ENCODE results near the gene FMNL2.

Gene FMNL2

DNA sequence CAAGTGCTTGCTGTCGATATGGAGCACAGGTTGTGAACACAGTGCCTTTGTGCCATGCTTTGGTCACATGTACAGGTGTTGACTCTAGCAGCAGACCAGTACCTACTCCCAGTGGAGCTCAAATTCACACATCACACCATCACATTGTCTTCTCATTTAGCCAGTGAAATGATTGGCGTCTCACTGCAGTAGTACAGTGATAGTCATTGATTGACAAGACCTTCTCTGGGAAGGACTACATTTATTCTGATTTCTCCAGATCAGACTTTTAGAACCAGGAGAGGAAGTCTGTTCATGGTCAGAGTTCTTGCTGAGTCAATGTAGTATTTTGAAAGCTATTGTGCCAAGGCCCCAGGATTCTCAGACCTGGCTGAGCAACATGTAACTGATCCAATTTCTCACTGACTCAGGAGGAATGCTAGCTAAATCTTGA lies 75.2 kb downstream of the FMNL2 start:
- Histone ChIP-seq H3K9me3 (ENCODE audit: insufficient read depth, low read length) (no peaks in the 10 kb centered on the region), H3K79me2 (ENCODE audit: insufficient read depth, low read length) (no peaks in the 10 kb centered on the region), H3K9ac (ENCODE audit: low read length) (no peak overlapping the region), H3F3A (ENCODE audit: insufficient read depth) (no peaks in the 10 kb centered on the region), H3K4me2 (ENCODE audit: low read depth, low read length, poor library complexity, severe bottlenecking) (no peak overlapping the region), H4K20me1 (ENCODE audit: low read depth, low read length) (no peaks in the 10 kb centered on the region), H3K27ac (ENCODE audit: low read depth, low read length) (no peak overlapping the region), H3K9me2 (replicated peaks; ENCODE audit: insufficient read depth, low read length) (no peaks in the 10 kb centered on the region), H2AFZ (ENCODE audit: low read depth, low read length, severe bottlenecking) (no peak overlapping the region), H3K27me3 (ENCODE audit: low read length) (no peaks in the 10 kb centered on the region), H3K36me3 (ENCODE audit: low read length) (no peaks in the 10 kb centered on the region), H3K4me3 (ENCODE audit: insufficient read depth, low read length, poor library complexity, severe bottlenecking) (no peak overlapping the region)
- TF ChIP-seq EZH2phosphoT487 (conservative IDR thresholded peaks at IDR 0.05; ENCODE audit: low read length) (no peak), CTCF (IDR thresholded peaks at IDR 0.05; ENCODE audit: insufficient read depth, low read length, poor library complexity, severe bottlenecking) (no peak)

DNA sequence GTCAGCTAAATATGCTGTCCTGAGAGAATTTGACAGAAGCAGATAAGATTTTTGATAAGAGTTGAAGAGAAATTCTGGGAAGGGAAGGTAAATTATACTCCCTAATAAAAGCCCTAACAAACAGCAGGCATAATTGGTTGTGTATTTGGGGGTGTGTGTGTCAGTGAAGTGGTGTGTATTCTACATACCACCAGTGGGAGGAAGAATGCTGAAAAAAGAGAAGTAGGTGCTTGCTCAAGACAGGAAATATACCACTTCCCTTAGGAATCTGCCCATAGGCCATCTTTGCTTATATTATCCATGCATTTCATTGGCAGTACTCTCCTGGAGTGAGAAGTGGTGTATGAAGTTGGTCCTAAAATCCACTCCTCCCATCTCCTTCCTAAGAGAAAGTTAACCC lies 76.2 kb downstream of the FMNL2 start:
- Histone ChIP-seq H3K9me3 (ENCODE audit: insufficient read depth, low read length) (no peaks in the 10 kb centered on the region), H3K36me3 (ENCODE audit: low read length) (no peaks in the 10 kb centered on the region), H3F3A (ENCODE audit: insufficient read depth) (no peaks in the 10 kb centered on the region), H2AFZ (ENCODE audit: low read depth, low read length, severe bottlenecking) (no peak overlapping the region), H3K9me2 (replicated peaks; ENCODE audit: insufficient read depth, low read length) (no peaks in the 10 kb centered on the region), H3K27me3 (ENCODE audit: low read length) (no peaks in the 10 kb centered on the region), H3K27ac (ENCODE audit: low read depth, low read length) (no peak overlapping the region), H3K9ac (ENCODE audit: low read length) (no peak overlapping the region), H3K79me2 (ENCODE audit: insufficient read depth, low read length) (no peaks in the 10 kb centered on the region), H3K4me3 (ENCODE audit: insufficient read depth, low read length, poor library complexity, severe bottlenecking) (no peak overlapping the region), H4K20me1 (ENCODE audit: low read depth, low read length) (no peaks in the 10 kb centered on the region), H3K4me2 (ENCODE audit: low read depth, low read length, poor library complexity, severe bottlenecking) (no peak overlapping the region)
- no peak for TF ChIP-seq EZH2phosphoT487 (conservative IDR thresholded peaks at IDR 0.05; ENCODE audit: low read length)
- no peak for TF ChIP-seq CTCF (IDR thresholded peaks at IDR 0.05; ENCODE audit: insufficient read depth, low read length, poor library complexity, severe bottlenecking)

DNA sequence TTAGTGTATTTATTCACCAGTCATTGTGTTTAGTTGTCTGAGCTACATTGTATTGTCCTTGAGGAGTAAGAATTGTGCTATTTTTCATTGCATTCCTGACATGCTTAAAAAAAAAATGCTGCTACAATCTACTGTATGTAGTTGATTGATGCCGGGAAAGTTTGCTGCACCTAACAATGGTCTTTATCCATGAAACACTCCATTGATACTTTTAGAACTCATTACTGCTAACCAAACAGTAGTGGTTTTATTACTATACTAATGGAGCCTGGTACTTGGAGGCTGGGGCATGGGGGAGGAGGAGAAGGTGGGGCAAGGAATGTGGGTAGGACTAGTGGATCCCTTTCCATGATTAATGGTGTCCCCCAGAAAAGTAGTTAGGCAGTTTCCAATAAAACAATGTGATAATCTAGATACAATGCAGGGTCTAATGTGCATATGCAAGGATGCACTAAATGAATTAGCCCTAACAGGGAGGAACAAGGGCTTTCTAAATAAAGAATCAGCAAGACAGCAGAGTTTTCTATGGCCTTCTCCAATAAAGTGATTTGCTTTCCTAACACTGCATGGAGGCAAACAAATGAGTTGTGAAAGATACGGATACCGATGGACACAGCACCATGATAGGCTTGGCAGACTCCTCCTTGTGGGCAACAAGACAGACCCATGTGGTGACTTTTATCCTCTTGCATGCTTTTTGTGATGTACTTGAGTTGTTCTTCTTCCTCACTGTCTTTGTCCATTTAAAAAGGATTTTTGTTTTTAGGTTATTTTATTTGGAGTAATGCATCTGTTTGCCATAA lies 78.5 kb downstream of the FMNL2 start:
- H4K20me1 ChIP-seq (ENCODE audit: low read depth, low read length) = no peaks in the 10 kb centered on the region
- no peak overlapping the region for H3K9ac ChIP-seq (ENCODE audit: low read length)
- H2AFZ ChIP-seq (ENCODE audit: low read depth, low read length, severe bottlenecking) = no peak overlapping the region
- no peak for TF ChIP-seq CTCF (IDR thresholded peaks at IDR 0.05; ENCODE audit: insufficient read depth, low read length, poor library complexity, severe bottlenecking)
- TF ChIP-seq EZH2phosphoT487 (conservative IDR thresholded peaks at IDR 0.05; ENCODE audit: low read length) = no peak
- H3K9me3 ChIP-seq (ENCODE audit: insufficient read depth, low read length) = no peaks in the 10 kb centered on the region
- H3K79me2 ChIP-seq (ENCODE audit: insufficient read depth, low read length) = no peaks in the 10 kb centered on the region
- no peaks in the 10 kb centered on the region for H3F3A ChIP-seq (ENCODE audit: insufficient read depth)
- H3K4me2 ChIP-seq (ENCODE audit: low read depth, low read length, poor library complexity, severe bottlenecking) = no peak overlapping the region
- H3K36me3 ChIP-seq (ENCODE audit: low read length) = no peaks in the 10 kb centered on the region
- H3K27me3 ChIP-seq (ENCODE audit: low read length) = no peaks in the 10 kb centered on the region
- H3K9me2 ChIP-seq (replicated peaks; ENCODE audit: insufficient read depth, low read length) = no peaks in the 10 kb centered on the region
- H3K4me3 ChIP-seq (ENCODE audit: insufficient read depth, low read length, poor library complexity, severe bottlenecking) = no peak overlapping the region
- H3K27ac ChIP-seq (ENCODE audit: low read depth, low read length) = no peak overlapping the region

Measured in SU-DHL-6 (cell line).